H1 (cell line): Measurements from ENCODE around the gene PPA2. TPM values are rescaled to one million over a fixed set of nuclear protein-coding genes. Genes with fewer than 3 reads are reported as not detected.

Source experiments
- CTCF ChIA-PET: fragments of 300-600 bp; sonication (Branson Sonifier 250); formaldehyde crosslinking; loops from one replicate; lab custom pipeline; 2021; ENCODE audit not compliant: partially characterized antibody; lab: Charles Lee
- POLR2A ChIA-PET: fragments of 300-600 bp; sonication (Branson Sonifier 250); formaldehyde crosslinking; loops from one replicate; lab custom pipeline; 2021; ENCODE audit warnings: inconsistent platforms; ENCODE audit not compliant: partially characterized antibody; lab: Charles Lee
- DNase-seq, 2 experiments: peaks; one replicate each; pipeline versions ENCODE4 v3.0.0 to v3.0.0-alpha.2; 2010 to 2022; ENCODE audit warnings: low spot score in 2 of 2, low read depth in 1 of 2, mixed read lengths in 1 of 2
- FAIRE-seq: peaks from 2 replicates; lab custom pipeline; 2011; peaks lifted over from hg19 to GRCh38; lab: Jason Lieb, UNC
- H2AFZ ChIP-seq: 2 replicates; pipeline ENCODE4 v1.8.1; 2012; ENCODE audit warnings: low read length, inconsistent platforms
- H2AK5ac ChIP-seq: 2 replicates; pipeline ENCODE4 v1.6.1; 2013; ENCODE audit warnings: low read depth, low read length
- H2BK120ac ChIP-seq: replicated peaks from 2 replicates; pipeline ENCODE3; 2013; ENCODE audit warnings: low read depth, low read length, inconsistent platforms
- H2BK12ac ChIP-seq: 2 replicates; pipeline ENCODE4 v1.6.1; 2013; ENCODE audit warnings: low read depth, low read length
- H2BK15ac ChIP-seq: 2 replicates; pipeline ENCODE4 v1.6.1; 2013; ENCODE audit warnings: low read length
- H2BK20ac ChIP-seq: 2 replicates; pipeline ENCODE4 v1.6.1; 2013; ENCODE audit warnings: low read length
- H2BK5ac ChIP-seq: 2 replicates; pipeline ENCODE4 v1.6.1; 2013; ENCODE audit warnings: low read depth, low read length
- H3K14ac ChIP-seq: 2 replicates; pipeline ENCODE4 v1.6.1; 2013; ENCODE audit warnings: inconsistent platforms; ENCODE audit not compliant: insufficient read length
- H3K18ac ChIP-seq: 2 replicates; pipeline ENCODE4 v1.6.1; 2013; ENCODE audit warnings: low read length; ENCODE audit errors: extremely low read depth
- H3K23ac ChIP-seq: 2 replicates; pipeline ENCODE4 v1.6.1; 2013; ENCODE audit warnings: inconsistent platforms; ENCODE audit not compliant: insufficient read length
- H3K23me2 ChIP-seq: 2 replicates; pipeline ENCODE4 v1.6.1; 2013; ENCODE audit warnings: low read depth, low read length
- H3K27ac ChIP-seq: 2 replicates; pipeline ENCODE4 v1.6.1; 2011; ENCODE audit warnings: low read depth, low read length, inconsistent platforms
- H3K27me3 ChIP-seq, 4 experiments: replicated peaks in 1 of 4; 1 replicate in 1 of 4; 2 replicates in 3 of 4; pipeline versions ENCODE4 v1.6.1 to v1.8.1; 2011 to 2013; ENCODE audit warnings: low read length in 3 of 4, mild to moderate bottlenecking in 3 of 4, inconsistent platforms in 2 of 4, mixed read lengths in 2 of 4, moderate library complexity in 1 of 4; ENCODE audit not compliant: control insufficient read depth in 3 of 4, insufficient read depth in 3 of 4; ENCODE audit errors: extremely low read depth in 1 of 4
- H3K36me3 ChIP-seq, 4 experiments: 2 replicates each; pipeline versions ENCODE4 v1.6.1 to v1.8.1; 2011 to 2013; ENCODE audit warnings: mild to moderate bottlenecking in 4 of 4, low read length in 3 of 4, moderate library complexity in 2 of 4, control low read depth in 1 of 4, inconsistent platforms in 1 of 4; ENCODE audit not compliant: insufficient read depth in 4 of 4, control insufficient read depth in 2 of 4
- H3K4ac ChIP-seq: replicated peaks from 2 replicates; pipeline ENCODE3; 2013; ENCODE audit warnings: low read length, low read depth, mixed read lengths, inconsistent platforms; ENCODE audit not compliant: insufficient read length
- H3K4me1 ChIP-seq, 4 experiments: replicated peaks in 1 of 4; 1 replicate in 1 of 4; 2 replicates in 3 of 4; pipeline versions ENCODE4 v1.6.1 to v1.8.1; 2011 to 2013; ENCODE audit warnings: low read length in 3 of 4, inconsistent platforms in 2 of 4, mixed read lengths in 1 of 4; ENCODE audit not compliant: insufficient read depth in 4 of 4, control insufficient read depth in 3 of 4
- H3K4me2 ChIP-seq, 2 experiments: 2 replicates each; pipeline versions ENCODE4 v1.6.1 to v1.8.1; 2011 to 2013; ENCODE audit warnings: low read depth in 2 of 2, low read length in 2 of 2, control low read depth in 1 of 2, inconsistent platforms in 1 of 2, mild to moderate bottlenecking in 1 of 2; ENCODE audit not compliant: insufficient read depth in 1 of 2
- H3K4me3 ChIP-seq, 4 experiments: fragments of 200-600, 300-600 bp in 1 of 4; sonication (generic), shearing (Covaris generic), sonication (Bioruptor Twin) in 1 of 4; 2 replicates each; pipeline versions ENCODE4 v1.5.1 to v1.8.1; 2011 to 2016; ENCODE audit warnings: low read length in 4 of 4, low read depth in 3 of 4, control low read depth in 2 of 4, inconsistent platforms in 2 of 4, mild to moderate bottlenecking in 2 of 4, mixed read lengths in 1 of 4, moderate library complexity in 1 of 4; ENCODE audit not compliant: insufficient read depth in 2 of 4; ENCODE audit errors: extremely low read depth in 1 of 4
- H3K56ac ChIP-seq: replicated peaks from 2 replicates; pipeline ENCODE3; 2013; ENCODE audit warnings: low read depth, mild to moderate bottlenecking, mixed read lengths, low read length, inconsistent platforms; ENCODE audit not compliant: insufficient read length
- H3K79me1 ChIP-seq: 2 replicates; pipeline ENCODE4 v1.6.1; 2013; ENCODE audit warnings: low read depth, low read length, control low read depth
- H3K79me2 ChIP-seq, 2 experiments: 2 replicates each; pipeline versions ENCODE4 v1.6.1 to v1.8.1; 2012 to 2013; ENCODE audit warnings: low read length in 2 of 2, mild to moderate bottlenecking in 2 of 2, inconsistent platforms in 1 of 2; ENCODE audit not compliant: insufficient read depth in 2 of 2, control insufficient read depth in 1 of 2
- H3K9ac ChIP-seq, 4 experiments: replicated peaks in 1 of 4; 1 replicate in 1 of 4; 2 replicates in 3 of 4; pipeline versions ENCODE4 v1.6.1 to v1.8.1; 2011 to 2013; ENCODE audit warnings: low read depth in 3 of 4, low read length in 3 of 4, control low read depth in 2 of 4, mild to moderate bottlenecking in 2 of 4, moderate library complexity in 2 of 4, inconsistent platforms in 1 of 4; ENCODE audit errors: extremely low read depth in 1 of 4
- H3K9me3 ChIP-seq, 2 experiments: 2 replicates each; pipeline versions ENCODE4 v1.6.1 to v1.8.1; 2012 to 2013; ENCODE audit warnings: mild to moderate bottlenecking in 2 of 2, moderate library complexity in 2 of 2, control low read depth in 1 of 2, inconsistent platforms in 1 of 2, low read depth in 1 of 2, low read length in 1 of 2, mixed read lengths in 1 of 2; ENCODE audit not compliant: insufficient read depth in 2 of 2
- H4K20me1 ChIP-seq, 2 experiments: replicated peaks in 1 of 2; 2 replicates each; pipeline versions ENCODE3 to v1.8.1; 2011 to 2013; ENCODE audit warnings: inconsistent platforms in 2 of 2, low read length in 2 of 2, mild to moderate bottlenecking in 1 of 2; ENCODE audit not compliant: insufficient read depth in 2 of 2, control insufficient read depth in 1 of 2
- H4K5ac ChIP-seq: 2 replicates; pipeline ENCODE4 v1.6.1; 2013; ENCODE audit warnings: low read length, low read depth, mixed read lengths, inconsistent platforms; ENCODE audit not compliant: insufficient read length
- H4K8ac ChIP-seq: 2 replicates; pipeline ENCODE4 v1.8.0; 2013; ENCODE audit warnings: mild to moderate bottlenecking, moderate library complexity, low read length, inconsistent platforms; ENCODE audit not compliant: insufficient read depth; ENCODE audit errors: extremely low read depth
- H4K91ac ChIP-seq: replicated peaks from 2 replicates; pipeline ENCODE3; 2013; ENCODE audit warnings: low read length, mixed read lengths, inconsistent platforms; ENCODE audit not compliant: insufficient read length
- GTF2F1 ChIP-seq: IDR thresholded peaks from 2 replicates; pipeline ENCODE4 v1.6.1; 2012; ENCODE audit warnings: low read depth, low read length, improper control_type of control experiment, borderline replicate concordance
- POU5F1 ChIP-seq: IDR thresholded peaks from 2 replicates; pipeline ENCODE4 v1.6.1; 2011; ENCODE audit warnings: low read depth, mild to moderate bottlenecking, low read length, moderate library complexity
- RFX5 ChIP-seq: IDR thresholded peaks from 2 replicates; pipeline ENCODE4 v1.6.1; 2011; ENCODE audit warnings: low read depth, low read length, improper control_type of control experiment, borderline replicate concordance
- TEAD4 ChIP-seq: IDR thresholded peaks from 2 replicates; pipeline ENCODE4 v1.6.1; 2012; ENCODE audit warnings: low read depth, low read length, inconsistent platforms, mixed read lengths
- WGBS, 2 experiments: shearing (Covaris generic) in 1 of 2; methylation state at CpG; one replicate each; pipeline versions ENCODE4 v1.1.6 to v1.1.7; 2013 to 2015; ENCODE audit warnings: low lambda C conversion rate in 2 of 2, mixed read lengths in 2 of 2, inconsistent platforms in 1 of 2, low coverage in 1 of 2, missing lambda C conversion rate in 1 of 2; ENCODE audit not compliant: insufficient replicate concordance in 2 of 2, insufficient coverage in 1 of 2, insufficient read length in 1 of 2; ENCODE audit errors: extremely low coverage in 1 of 2, missing lambda C conversion rate in 1 of 2; 5-methylcytosine and 5-hydroxymethylcytosine counted together
- polyA plus RNA-seq, 7 experiments: library from polyadenylated mRNA; depleted of rRNA in 3 of 7; stranded (reverse) in 5 of 7; unstranded in 2 of 7; fragments of >200 nt in 5 of 7; fragments of 200-250 nt in 2 of 7; gene quantifications; 1 replicate in 5 of 7; 2 replicates in 1 of 7; 4 replicates in 1 of 7; pipeline versions ENCODE4 v1.2.1 to v1.2.3, GENCODE V29; 2011 to 2013; ENCODE audit warnings: missing spikeins in 2 of 7, mixed read lengths in 2 of 7
- total RNA-seq: library from RNA; stranded (reverse); fragmentation: NEBNext Ultra II Directional; extraction: Animal tissue kit (Norgen Biotek cat#: 25700); gene quantifications from 2 replicates; pipeline ENCODE4 v1.2.1, GENCODE V29; 2021

Gene PPA2
- total and polyA plus RNA-seq, 2 of the 8 experiments (the other 6 are each of a cell fraction or from before 2014, with no cell fraction given) = 24.9 to 62.7 TPM

GRCh38 chr4:105399532-105400161 is 74.2 kb downstream of the PPA2 start:
- ChIA-PET CTCF (no interaction called here), POLR2A (no interaction called here)
- H3K23ac ChIP-seq = no peak overlapping the region
- no peak overlapping the region for H2AFZ ChIP-seq
- H4K91ac ChIP-seq = no peak overlapping the region
- H3K27me3 ChIP-seq = no peaks in the 10 kb centered on the region
- no peak overlapping the region for H3K4me3 ChIP-seq
- no peak overlapping the region for H2BK120ac ChIP-seq
- H4K20me1 ChIP-seq = no peaks in the 10 kb centered on the region
- no peak for TF ChIP-seq POU5F1
- no peak for TF ChIP-seq GTF2F1
- no peak for TF ChIP-seq TEAD4
- TF ChIP-seq RFX5 = no peak
- no peak overlapping the region for H3K14ac ChIP-seq
- H2BK15ac ChIP-seq = no peak overlapping the region
- H3K56ac ChIP-seq = no peak overlapping the region
- H3K4me2 ChIP-seq = no peak overlapping the region
- 93% methylated on average over 2 of the region's 2 CpGs; no CpG with 5 or more reads in 1 of the 2 experiments for WGBS, 2 experiments
- H4K8ac ChIP-seq = no peak overlapping the region
- H3K4me1 ChIP-seq = peaks cover 0 to 2% (median 0%) of the 10 kb centered on the region in 4 experiments; a peak in 1 of 7 replicates
- no peak overlapping the region for H3K27ac ChIP-seq
- H2BK12ac ChIP-seq = no peak overlapping the region
- H3K36me3 ChIP-seq = no peaks in the 10 kb centered on the region; a peak in 1 of 8 replicates
- H3K79me2 ChIP-seq = no peaks in the 10 kb centered on the region
- no peaks in the 10 kb centered on the region for H3K23me2 ChIP-seq
- no peak overlapping the region for H4K5ac ChIP-seq
- H2AK5ac ChIP-seq = no peak overlapping the region
- H3K9ac ChIP-seq = no peak overlapping the region
- no peaks in the 10 kb centered on the region for H3K79me1 ChIP-seq
- H3K4ac ChIP-seq = no peak overlapping the region
- no peak overlapping the region for H3K18ac ChIP-seq
- H2BK5ac ChIP-seq = no peak overlapping the region
- H3K9me3 ChIP-seq = no peaks in the 10 kb centered on the region; a peak in 1 of 4 replicates
- no peak for FAIRE-seq
- no peak overlapping the region for H2BK20ac ChIP-seq
- no peak for DNase-seq
